ENCODE measurements around the gene HSD17B11. TPM values are rescaled to one million over a fixed set of nuclear protein-coding genes. Genes with fewer than 3 reads are reported as not detected.
"Not testable (repeated sequence)": the region's sequence is repeated elsewhere in the genome, so short reads cannot be mapped to it uniquely, and the experiment has no call there.

The HSD17B11 gene
- total RNA-seq, 1 donor = 49.6 TPM

DNA sequence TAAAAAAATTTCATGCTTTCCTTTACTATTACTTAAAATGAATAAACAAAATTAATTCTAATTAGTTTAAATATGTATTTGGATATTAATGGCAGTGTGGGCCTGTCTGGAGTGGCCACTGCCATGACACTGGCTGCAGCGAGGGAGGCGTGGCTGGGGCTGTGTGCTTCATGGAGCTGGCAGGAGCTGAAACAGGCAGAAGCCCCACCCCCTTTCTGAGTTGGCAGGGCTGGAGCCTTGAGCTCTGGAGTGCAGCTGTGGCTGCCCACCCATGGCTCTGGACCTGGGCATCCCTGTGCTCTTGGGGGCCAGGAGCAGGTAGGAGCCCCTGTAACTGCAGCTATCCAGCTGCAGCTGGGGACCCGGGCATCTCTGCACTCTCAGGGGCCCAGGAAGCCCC, 8.2 kb upstream of the HSD17B11 start:
- H3K27ac ChIP-seq (ENCODE audit: low read depth, low read length) = no peak overlapping the region
- no peak overlapping the region for H3K4me2 ChIP-seq (ENCODE audit: insufficient read depth, low read length)
- H3K4me1 ChIP-seq (ENCODE audit: insufficient read depth, low read length) = no peaks in the 10 kb centered on the region
- H2AFZ ChIP-seq (ENCODE audit: low read length) = no peak overlapping the region
- no peaks in the 10 kb centered on the region for H3K36me3 ChIP-seq (ENCODE audit: insufficient read depth, low read length)
- TF ChIP-seq, protein P1, sequence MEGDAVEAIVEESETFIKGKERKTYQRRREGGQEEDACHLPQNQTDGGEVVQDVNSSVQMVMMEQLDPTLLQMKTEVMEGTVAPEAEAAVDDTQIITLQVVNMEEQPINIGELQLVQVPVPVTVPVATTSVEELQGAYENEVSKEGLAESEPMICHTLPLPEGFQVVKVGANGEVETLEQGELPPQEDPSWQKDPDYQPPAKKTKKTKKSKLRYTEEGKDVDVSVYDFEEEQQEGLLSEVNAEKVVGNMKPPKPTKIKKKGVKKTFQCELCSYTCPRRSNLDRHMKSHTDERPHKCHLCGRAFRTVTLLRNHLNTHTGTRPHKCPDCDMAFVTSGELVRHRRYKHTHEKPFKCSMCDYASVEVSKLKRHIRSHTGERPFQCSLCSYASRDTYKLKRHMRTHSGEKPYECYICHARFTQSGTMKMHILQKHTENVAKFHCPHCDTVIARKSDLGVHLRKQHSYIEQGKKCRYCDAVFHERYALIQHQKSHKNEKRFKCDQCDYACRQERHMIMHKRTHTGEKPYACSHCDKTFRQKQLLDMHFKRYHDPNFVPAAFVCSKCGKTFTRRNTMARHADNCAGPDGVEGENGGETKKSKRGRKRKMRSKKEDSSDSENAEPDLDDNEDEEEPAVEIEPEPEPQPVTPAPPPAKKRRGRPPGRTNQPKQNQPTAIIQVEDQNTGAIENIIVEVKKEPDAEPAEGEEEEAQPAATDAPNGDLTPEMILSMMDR (IDR thresholded peaks at IDR 0.05; ENCODE audit: extremely low read depth, low read depth, low read length) = no peak
- H3K79me2 ChIP-seq (ENCODE audit: insufficient read depth, low read length) = no peaks in the 10 kb centered on the region
- no peaks in the 10 kb centered on the region for H3K9me3 ChIP-seq (ENCODE audit: low read depth, low read length)
- no peak for DNase-seq (ENCODE audit: insufficient read length, low spot score, missing footprints)
- no peak overlapping the region for H3K4me3 ChIP-seq (ENCODE audit: insufficient read depth, low read length)
- H3K27me3 ChIP-seq (ENCODE audit: insufficient read depth, low read length) = no peaks in the 10 kb centered on the region
- no peaks in the 10 kb centered on the region for H4K20me1 ChIP-seq (ENCODE audit: insufficient read depth, low read length)

DNA sequence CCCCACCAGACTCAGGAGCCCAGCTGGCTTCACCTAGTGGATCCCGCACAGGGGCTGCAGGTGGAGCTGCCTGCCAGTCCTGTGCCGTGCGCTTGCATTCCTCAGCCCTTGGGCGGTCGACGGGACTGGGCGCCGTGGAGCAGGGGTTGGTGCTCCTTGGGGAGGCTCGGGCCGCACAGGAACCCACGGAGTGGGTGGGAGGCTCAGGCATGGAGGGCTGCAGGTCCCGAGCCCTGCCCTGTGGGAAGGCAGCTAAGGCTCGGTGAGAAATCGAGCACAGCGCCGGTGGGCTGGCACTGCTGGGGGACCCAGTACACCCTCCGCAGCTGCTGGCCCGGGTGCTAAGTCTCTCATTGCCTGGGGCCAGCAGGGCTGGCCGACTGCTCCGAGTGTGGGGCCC, 4.9 kb upstream of the HSD17B11 start:
- H3K36me3 ChIP-seq (ENCODE audit: insufficient read depth, low read length); DNase-seq (ENCODE audit: insufficient read length, low spot score, missing footprints); H3K27ac ChIP-seq (ENCODE audit: low read depth, low read length); H3K4me3 ChIP-seq (ENCODE audit: insufficient read depth, low read length); H3K9me3 ChIP-seq (ENCODE audit: low read depth, low read length); H3K79me2 ChIP-seq (ENCODE audit: insufficient read depth, low read length); H2AFZ ChIP-seq (ENCODE audit: low read length); H4K20me1 ChIP-seq (ENCODE audit: insufficient read depth, low read length); H3K4me1 ChIP-seq (ENCODE audit: insufficient read depth, low read length); H3K27me3 ChIP-seq (ENCODE audit: insufficient read depth, low read length); H3K4me2 ChIP-seq (ENCODE audit: insufficient read depth, low read length): not testable (repeated sequence)

DNA sequence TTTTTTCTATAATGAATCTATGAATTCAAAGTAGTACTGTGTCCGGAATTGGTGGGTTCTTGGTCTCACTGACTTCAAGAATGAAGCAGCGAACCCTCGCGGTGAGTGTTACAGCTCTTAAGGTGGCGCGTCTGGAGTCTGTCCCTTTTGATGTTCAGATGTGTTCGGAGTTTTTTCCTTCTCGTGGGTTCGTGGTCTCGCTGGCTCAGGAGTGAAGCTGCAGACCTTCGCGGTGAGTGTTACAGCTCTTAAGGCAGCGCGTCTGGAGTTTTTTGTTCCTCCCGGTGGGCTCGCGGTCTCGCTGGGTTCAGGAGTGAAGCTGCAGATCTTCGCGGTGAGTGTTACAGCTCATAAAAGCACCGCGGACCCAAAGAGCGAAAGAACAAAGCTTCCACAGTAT, 4.1 kb upstream of the HSD17B11 start:
- H4K20me1 ChIP-seq (ENCODE audit: insufficient read depth, low read length); H3K27ac ChIP-seq (ENCODE audit: low read depth, low read length); H3K9me3 ChIP-seq (ENCODE audit: low read depth, low read length); H3K4me3 ChIP-seq (ENCODE audit: insufficient read depth, low read length); H3K4me1 ChIP-seq (ENCODE audit: insufficient read depth, low read length); H3K36me3 ChIP-seq (ENCODE audit: insufficient read depth, low read length); H3K4me2 ChIP-seq (ENCODE audit: insufficient read depth, low read length); H3K79me2 ChIP-seq (ENCODE audit: insufficient read depth, low read length); H2AFZ ChIP-seq (ENCODE audit: low read length); DNase-seq (ENCODE audit: insufficient read length, low spot score, missing footprints); H3K27me3 ChIP-seq (ENCODE audit: insufficient read depth, low read length): not testable (repeated sequence)

DNA sequence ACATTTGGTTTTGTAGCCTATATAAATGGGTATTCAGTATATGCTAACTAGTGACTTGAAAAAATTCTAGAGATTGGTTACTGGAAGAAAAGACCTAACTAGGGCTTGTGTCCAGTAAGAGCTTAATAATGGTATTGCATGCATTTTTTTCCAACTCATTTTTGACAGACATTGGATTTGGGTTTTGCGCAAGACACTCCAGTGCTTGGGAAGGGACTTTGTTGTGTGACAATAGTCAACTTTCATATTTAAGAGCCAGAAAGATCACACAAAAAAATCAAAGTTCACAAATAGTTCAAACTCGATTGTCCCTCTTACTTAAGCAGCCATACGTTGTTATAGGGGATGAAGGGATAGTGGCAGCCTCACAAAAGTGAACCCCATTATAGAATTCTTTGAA, 1.2 kb upstream of the HSD17B11 start:
- H3K27ac ChIP-seq (ENCODE audit: low read depth, low read length) = no peak overlapping the region
- H3K9me3 ChIP-seq (ENCODE audit: low read depth, low read length) = no peaks in the 10 kb centered on the region
- no peaks in the 10 kb centered on the region for H3K36me3 ChIP-seq (ENCODE audit: insufficient read depth, low read length)
- peaks cover 28% of the 10 kb centered on the region for H3K79me2 ChIP-seq (ENCODE audit: insufficient read depth, low read length)
- H3K4me3 ChIP-seq (ENCODE audit: insufficient read depth, low read length) = no peak overlapping the region
- peaks cover 17% of the 10 kb centered on the region for H3K4me1 ChIP-seq (ENCODE audit: insufficient read depth, low read length)
- H3K27me3 ChIP-seq (ENCODE audit: insufficient read depth, low read length) = no peaks in the 10 kb centered on the region
- no peak for DNase-seq (ENCODE audit: insufficient read length, low spot score, missing footprints)
- no peak overlapping the region for H2AFZ ChIP-seq (ENCODE audit: low read length)
- no peaks in the 10 kb centered on the region for H4K20me1 ChIP-seq (ENCODE audit: insufficient read depth, low read length)
- TF ChIP-seq, protein P1 (IDR thresholded peaks at IDR 0.05; ENCODE audit: extremely low read depth, low read depth, low read length) = no peak
- H3K4me2 ChIP-seq (ENCODE audit: insufficient read depth, low read length) = peak overlapping the region; percentile 86

DNA sequence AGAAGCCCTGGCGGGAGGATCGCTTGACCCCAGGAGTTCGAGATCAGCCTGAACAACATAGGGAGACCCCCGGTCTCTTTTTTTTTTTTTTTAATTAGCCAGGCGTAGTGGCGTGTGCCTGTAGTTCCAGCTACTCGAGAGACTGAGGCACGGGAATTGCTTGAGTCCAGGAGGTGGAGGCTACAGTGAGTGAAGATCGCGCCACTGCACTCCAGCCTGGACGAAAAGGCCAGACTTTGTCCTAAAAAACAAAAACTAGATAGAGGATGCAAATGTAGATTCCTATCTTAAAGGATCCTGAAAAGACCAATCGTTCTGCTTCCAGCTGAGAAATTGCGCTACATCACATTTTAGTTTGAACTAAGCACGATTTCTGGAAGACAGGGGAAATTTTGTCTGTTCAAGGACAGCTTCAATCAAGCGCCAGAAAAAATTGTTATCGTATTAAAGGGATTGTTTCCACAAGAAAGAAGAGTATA, 627 bp upstream of the HSD17B11 start:
- peak overlapping the region; percentile 78 for H3K4me3 ChIP-seq (ENCODE audit: insufficient read depth, low read length)
- no peaks in the 10 kb centered on the region for H3K36me3 ChIP-seq (ENCODE audit: insufficient read depth, low read length)
- no peak for DNase-seq (ENCODE audit: insufficient read length, low spot score, missing footprints)

More for the DNA sequence above, 627 bp upstream of the HSD17B11 start:
- no peaks in the 10 kb centered on the region for H4K20me1 ChIP-seq (ENCODE audit: insufficient read depth, low read length)
- no peaks in the 10 kb centered on the region for H3K27me3 ChIP-seq (ENCODE audit: insufficient read depth, low read length)
- H3K79me2 ChIP-seq (ENCODE audit: insufficient read depth, low read length) = peaks cover 33% of the 10 kb centered on the region
- peaks cover 17% of the 10 kb centered on the region for H3K4me1 ChIP-seq (ENCODE audit: insufficient read depth, low read length)
- TF ChIP-seq, protein P1 (IDR thresholded peaks at IDR 0.05; ENCODE audit: extremely low read depth, low read depth, low read length) = no peak
- peak overlapping the region; percentile 86 for H3K4me2 ChIP-seq (ENCODE audit: insufficient read depth, low read length)
- no peaks in the 10 kb centered on the region for H3K9me3 ChIP-seq (ENCODE audit: low read depth, low read length)
- H3K27ac ChIP-seq (ENCODE audit: low read depth, low read length) = peak overlapping the region; percentile 35
- H2AFZ ChIP-seq (ENCODE audit: low read length) = peak overlapping the region; percentile 93
